Calu3 (cell line): Measurements from ENCODE around the gene UBE2Q2. TPM values are rescaled to one million over a fixed set of nuclear protein-coding genes. Genes with fewer than 3 reads are reported as not detected.
"Not testable (repeated sequence)": the region's sequence is repeated elsewhere in the genome, so short reads cannot be mapped to it uniquely, and the experiment has no call there.

ENCODE experiments used
- BruUV-seq: library from RNA; stranded (reverse); fragments of 400-500 nt; replicated peaks from 2 replicates; lab custom pipeline; 2021; lab: Mats Ljungman, UMichigan
- CTCF ChIA-PET: fragments of 300-600 bp; sonication (Branson Sonifier 250); formaldehyde crosslinking; loops from one replicate; lab custom pipeline; 2022; ENCODE audit warnings: antibody characterized with exemption; lab: Charles Lee
- DNase-seq: peaks from one replicate; pipeline ENCODE4 v3.0.0; 2022
- H3K27ac Mint-ChIP-seq: one replicate; pipeline ENCODE4 v1.8.0; 2022; ENCODE audit warnings: mixed read lengths; ENCODE audit not compliant: unreplicated experiment
- H3K27me3 Mint-ChIP-seq: one replicate; pipeline ENCODE4 v1.8.0; 2022; ENCODE audit warnings: mixed read lengths; ENCODE audit not compliant: unreplicated experiment
- H3K36me3 Mint-ChIP-seq: one replicate; pipeline ENCODE4 v1.8.0; 2022; ENCODE audit warnings: mild to moderate bottlenecking, moderate library complexity, mixed read lengths; ENCODE audit not compliant: insufficient read depth, unreplicated experiment
- H3K4me1 Mint-ChIP-seq: one replicate; pipeline ENCODE4 v1.8.0; 2022; ENCODE audit warnings: mild to moderate bottlenecking, low read depth, mixed read lengths; ENCODE audit not compliant: unreplicated experiment
- H3K4me3 Mint-ChIP-seq: one replicate; pipeline ENCODE4 v1.8.0; 2022; ENCODE audit warnings: mild to moderate bottlenecking, low read depth, moderate library complexity, mixed read lengths; ENCODE audit not compliant: unreplicated experiment
- H3K9me3 Mint-ChIP-seq: one replicate; pipeline ENCODE4 v1.8.0; 2022; ENCODE audit warnings: low read depth, mixed read lengths; ENCODE audit not compliant: unreplicated experiment
- CTCF ChIP-seq: fragments of 200-600 bp; IDR thresholded peaks from one replicate; pipeline ENCODE4 v1.8.0; 2022; ENCODE audit warnings: antibody characterized with exemption; ENCODE audit not compliant: unreplicated experiment
- intact Hi-C: fragments of 100-400 bp; cut with micrococcal nuclease; formaldehyde crosslinking; loops from one replicate; pipeline ENCODE4 v1.10.0; 2022; ENCODE audit not compliant: unreplicated experiment
- total RNA-seq: library from RNA; stranded (reverse); gene quantifications from 2 replicates; pipeline ENCODE4 v1.2.3, GENCODE V29; 2022

UBE2Q2 gene
- total RNA-seq, 1 experiment from 2014 or later: 34.7 TPM

- Mint-ChIP-seq H3K9me3 (no peaks in the 10 kb centered on the region), H3K36me3 (no peaks in the 10 kb centered on the region), H3K27ac (no peak overlapping the region), H3K4me3 (no peak overlapping the region), H3K27me3 (no peaks in the 10 kb centered on the region), H3K4me1 (no peaks in the 10 kb centered on the region)
- CTCF ChIA-PET: no interaction called here
- no peak for DNase-seq
- no TSS peak for BruUV-seq
- intact Hi-C loops: no loop called here
- TF ChIP-seq CTCF: no peak
These were observed 18.6 kb downstream of the UBE2Q2 start for GRCh38 chr15:75861750-75862402.

- intact Hi-C loops: no loop called here
- CTCF ChIA-PET: no interaction called here
- H3K27me3 Mint-ChIP-seq: no peaks in the 10 kb centered on the region
- no peak for TF ChIP-seq CTCF
- no peaks in the 10 kb centered on the region for H3K36me3 Mint-ChIP-seq
- no peak overlapping the region for H3K4me3 Mint-ChIP-seq
- BruUV-seq: no TSS peak
- H3K4me1 Mint-ChIP-seq: no peaks in the 10 kb centered on the region
- H3K27ac Mint-ChIP-seq: no peak overlapping the region
- no peaks in the 10 kb centered on the region for H3K9me3 Mint-ChIP-seq
- DNase-seq: no peak
These were observed 19.5 kb downstream of the UBE2Q2 start for GRCh38 chr15:75862796-75863195.

- intact Hi-C loops: no loop called here
- no peak for DNase-seq
- no peak overlapping the region for H3K4me3 Mint-ChIP-seq
- H3K27ac Mint-ChIP-seq: no peak overlapping the region
- H3K9me3 Mint-ChIP-seq: no peaks in the 10 kb centered on the region
- BruUV-seq: no TSS peak
- H3K36me3 Mint-ChIP-seq: no peaks in the 10 kb centered on the region
- no peaks in the 10 kb centered on the region for H3K4me1 Mint-ChIP-seq
- no peak for TF ChIP-seq CTCF
- CTCF ChIA-PET: interaction anchor here (0.6 kb wide), 1 partner anchor 431 kb away, joined by 3 read pairs; no protein-coding TSS in a partner anchor
- H3K27me3 Mint-ChIP-seq: no peaks in the 10 kb centered on the region
These were observed 21.2 kb downstream of the UBE2Q2 start for GRCh38 chr15:75864213-75865059.

- not testable (repeated sequence) for H3K4me1 Mint-ChIP-seq
These were observed 22.8 kb downstream of the UBE2Q2 start for GRCh38 chr15:75866045-75866444.

More at GRCh38 chr15:75866045-75866444, 22.8 kb downstream of the UBE2Q2 start:
- BruUV-seq, H3K36me3 Mint-ChIP-seq, H3K4me3 Mint-ChIP-seq, H3K9me3 Mint-ChIP-seq, intact Hi-C loops, H3K27ac Mint-ChIP-seq, H3K27me3 Mint-ChIP-seq, DNase-seq: not testable (repeated sequence)
- CTCF ChIA-PET: interaction anchor here (0.7 kb wide), 1 partner anchor 16 kb away, joined by 3 read pairs; no protein-coding TSS in a partner anchor
